Head of caudate nucleus (tissue), 42 donors: Measurements from ENCODE around the gene WASHC2A.
"Not testable (repeated sequence)": the region's sequence is repeated elsewhere in the genome, so short reads cannot be mapped to it uniquely, and the experiment has no call there.

Source experiments
- DNase-seq, 42 donors: peaks; one replicate each; pipeline versions ENCODE4 v3.0.0 to v3.0.0-alpha.2; 2020 to 2021; ENCODE audit warnings: mixed read lengths in 7 of 42
- intact Hi-C: fragments of 100-400 bp; cut with DNase I; formaldehyde crosslinking; loops from one replicate; pipeline ENCODE4 v1.15.0; 2022

Gene WASHC2A, protein sequence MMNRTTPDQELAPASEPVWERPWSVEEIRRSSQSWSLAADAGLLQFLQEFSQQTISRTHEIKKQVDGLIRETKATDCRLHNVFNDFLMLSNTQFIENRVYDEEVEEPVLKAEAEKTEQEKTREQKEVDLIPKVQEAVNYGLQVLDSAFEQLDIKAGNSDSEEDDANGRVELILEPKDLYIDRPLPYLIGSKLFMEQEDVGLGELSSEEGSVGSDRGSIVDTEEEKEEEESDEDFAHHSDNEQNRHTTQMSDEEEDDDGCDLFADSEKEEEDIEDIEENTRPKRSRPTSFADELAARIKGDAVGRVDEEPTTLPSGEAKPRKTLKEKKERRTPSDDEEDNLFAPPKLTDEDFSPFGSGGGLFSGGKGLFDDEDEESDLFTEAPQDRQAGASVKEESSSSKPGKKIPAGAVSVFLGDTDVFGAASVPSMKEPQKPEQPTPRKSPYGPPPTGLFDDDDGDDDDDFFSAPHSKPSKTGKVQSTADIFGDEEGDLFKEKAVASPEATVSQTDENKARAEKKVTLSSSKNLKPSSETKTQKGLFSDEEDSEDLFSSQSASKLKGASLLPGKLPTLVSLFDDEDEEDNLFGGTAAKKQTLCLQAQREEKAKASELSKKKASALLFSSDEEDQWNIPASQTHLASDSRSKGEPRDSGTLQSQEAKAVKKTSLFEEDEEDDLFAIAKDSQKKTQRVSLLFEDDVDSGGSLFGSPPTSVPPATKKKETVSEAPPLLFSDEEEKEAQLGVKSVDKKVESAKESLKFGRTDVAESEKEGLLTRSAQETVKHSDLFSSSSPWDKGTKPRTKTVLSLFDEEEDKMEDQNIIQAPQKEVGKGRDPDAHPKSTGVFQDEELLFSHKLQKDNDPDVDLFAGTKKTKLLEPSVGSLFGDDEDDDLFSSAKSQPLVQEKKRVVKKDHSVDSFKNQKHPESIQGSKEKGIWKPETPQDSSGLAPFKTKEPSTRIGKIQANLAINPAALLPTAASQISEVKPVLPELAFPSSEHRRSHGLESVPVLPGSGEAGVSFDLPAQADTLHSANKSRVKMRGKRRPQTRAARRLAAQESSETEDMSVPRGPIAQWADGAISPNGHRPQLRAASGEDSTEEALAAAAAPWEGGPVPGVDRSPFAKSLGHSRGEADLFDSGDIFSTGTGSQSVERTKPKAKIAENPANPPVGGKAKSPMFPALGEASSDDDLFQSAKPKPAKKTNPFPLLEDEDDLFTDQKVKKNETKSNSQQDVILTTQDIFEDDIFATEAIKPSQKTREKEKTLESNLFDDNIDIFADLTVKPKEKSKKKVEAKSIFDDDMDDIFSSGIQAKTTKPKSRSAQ (N-terminal part only)

DNA sequence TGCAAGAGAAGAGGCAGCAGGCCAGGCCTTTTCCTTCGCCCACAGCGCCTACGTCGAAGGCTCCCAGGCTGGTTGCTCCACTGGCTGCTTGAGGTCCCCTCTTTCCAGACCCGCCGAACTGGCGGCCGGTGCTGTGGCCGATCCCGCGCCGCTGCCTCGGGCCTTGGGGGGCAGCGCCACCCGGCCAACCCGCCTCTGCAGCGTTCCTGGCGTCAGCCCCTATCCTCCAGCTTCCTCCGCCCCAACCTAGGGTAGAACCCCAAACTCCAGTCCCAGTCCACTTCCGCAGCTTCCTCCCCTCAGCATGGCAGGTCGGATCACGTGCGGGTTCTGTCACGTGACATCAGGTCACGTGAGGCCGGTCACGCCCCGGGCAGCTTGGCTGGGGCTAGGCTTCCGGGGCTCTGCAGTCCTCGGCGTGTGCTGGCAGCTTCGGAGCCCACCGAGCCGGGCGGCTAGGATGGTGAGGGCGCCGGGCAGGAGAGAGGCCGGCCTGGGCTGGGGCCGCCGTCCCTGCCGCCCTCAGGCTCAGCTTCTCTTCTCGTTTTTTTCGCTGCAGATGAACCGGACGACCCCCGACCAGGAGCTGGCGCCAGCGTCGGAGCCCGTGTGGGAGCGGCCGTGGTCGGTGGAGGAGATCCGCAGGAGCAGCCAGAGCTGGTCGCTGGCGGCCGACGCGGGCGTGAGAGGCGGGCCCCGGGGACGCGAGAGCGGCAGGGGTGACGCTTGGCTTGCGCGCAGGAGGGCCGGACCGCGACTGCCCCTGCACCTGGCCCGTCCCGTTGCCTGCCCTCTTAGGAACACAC, at the start of gene WASHC2A:
Gene WASHC2A, plus strand, starts transcription at position 409 of the 806 bp plus-strand sequence. Its CDS starts 52 bp downstream, at position 461.
- DNase-seq: peak; percentile 7 to 96 (median 88)
- intact Hi-C loops: not testable (repeated sequence)

GRCh38 chr10:50019279-50019678, 48.5 kb upstream of the WASHC2A start:
- DNase-seq, intact Hi-C loops: not testable (repeated sequence)

DNA sequence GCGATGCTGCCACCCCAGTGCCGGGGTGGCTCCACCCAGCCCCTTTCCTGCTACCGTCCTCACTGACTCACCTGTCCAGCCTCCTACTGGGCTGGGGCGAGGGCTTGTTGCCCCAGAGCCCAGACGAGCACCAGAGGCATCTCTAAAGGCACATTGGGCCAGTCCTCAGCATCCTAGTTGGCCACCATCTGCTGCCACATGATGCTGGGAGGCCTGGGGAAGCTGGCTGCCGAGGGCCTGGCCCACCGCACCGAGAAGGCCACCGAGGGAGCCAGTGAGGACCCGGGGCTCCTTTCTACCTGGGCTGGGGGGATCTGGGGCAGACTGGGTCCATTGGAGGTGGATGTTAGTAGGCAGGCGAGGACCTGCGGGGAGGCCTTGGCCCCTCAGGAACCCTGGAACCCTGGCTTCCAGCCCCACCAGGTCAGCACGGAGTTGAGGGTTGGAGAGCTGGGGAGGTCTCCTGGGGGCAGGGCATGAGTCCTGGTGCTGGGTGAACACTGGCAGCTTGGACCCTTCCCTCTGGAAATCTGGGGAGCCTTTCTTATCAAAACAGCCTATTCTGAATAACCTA, 47.2 kb upstream of the WASHC2A start:
- DNase-seq, intact Hi-C loops: not testable (repeated sequence)

- intact Hi-C loops: no loop called here
These were observed 46.1 kb upstream of the WASHC2A start for GRCh38 chr10:50021646-50022045.

GRCh38 chr10:50024716-50025383, 42.9 kb upstream of the WASHC2A start:
- intact Hi-C loops: not testable (repeated sequence)
- peak in 1 of 42 donors; percentile 10 for DNase-seq

More at GRCh38 chr10:50021646-50022045, 46.1 kb upstream of the WASHC2A start:
- no peak for DNase-seq

GRCh38 chr10:50025627-50026026, 42.1 kb upstream of the WASHC2A start:
- intact Hi-C loops: no loop called here
- no peak for DNase-seq

- intact Hi-C loops: no loop called here
- DNase-seq: no peak
These were observed 40.6 kb upstream of the WASHC2A start for GRCh38 chr10:50027195-50027594.

DNA sequence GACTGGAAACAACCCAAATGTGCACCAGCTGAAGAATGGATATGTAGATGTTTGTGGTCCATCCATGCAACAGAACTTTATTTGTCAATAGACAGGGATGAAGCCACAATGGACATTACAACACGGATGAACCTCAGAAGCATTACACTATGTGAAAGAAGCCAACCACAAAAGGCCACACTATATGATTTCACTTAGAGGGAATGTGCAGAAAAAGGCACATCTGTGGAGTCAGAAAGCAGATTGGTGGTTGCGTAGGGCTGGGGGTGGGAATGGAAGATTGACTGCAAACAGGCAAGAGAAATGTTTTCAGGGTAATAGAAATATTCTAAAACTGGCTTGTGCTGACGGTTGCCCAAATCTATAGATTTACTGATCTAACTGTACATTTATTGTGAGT, 34.3 kb upstream of the WASHC2A start:
- intact Hi-C loops: no loop called here
- no peak for DNase-seq

DNA sequence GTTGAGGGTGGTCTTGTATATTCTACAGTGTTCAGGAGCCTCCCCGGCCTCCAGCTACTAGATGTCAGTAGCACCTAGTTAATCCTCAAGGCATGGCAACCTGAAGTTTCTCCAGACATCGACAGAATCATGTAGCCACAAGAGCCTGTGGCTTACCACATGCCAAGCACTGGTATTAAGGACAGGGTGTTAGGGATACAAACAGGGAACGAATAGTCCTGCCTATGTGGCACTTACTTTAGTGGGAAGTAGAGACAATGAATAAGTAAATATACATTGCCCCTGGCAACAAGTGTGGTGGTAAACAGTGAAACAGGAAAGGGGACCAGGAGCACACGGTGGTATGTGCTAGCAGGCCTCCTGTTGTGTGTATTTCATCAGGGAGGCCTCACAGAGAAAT, 32.4 kb upstream of the WASHC2A start:
- DNase-seq, intact Hi-C loops: not testable (repeated sequence)

GRCh38 chr10:50044941-50045664, 22.7 kb upstream of the WASHC2A start:
- intact Hi-C loops: no loop called here

GRCh38 chr10:50046457-50046856, 21.3 kb upstream of the WASHC2A start:
- intact Hi-C loops, DNase-seq: not testable (repeated sequence)

More at GRCh38 chr10:50044941-50045664, 22.7 kb upstream of the WASHC2A start:
- DNase-seq: no peak

DNA sequence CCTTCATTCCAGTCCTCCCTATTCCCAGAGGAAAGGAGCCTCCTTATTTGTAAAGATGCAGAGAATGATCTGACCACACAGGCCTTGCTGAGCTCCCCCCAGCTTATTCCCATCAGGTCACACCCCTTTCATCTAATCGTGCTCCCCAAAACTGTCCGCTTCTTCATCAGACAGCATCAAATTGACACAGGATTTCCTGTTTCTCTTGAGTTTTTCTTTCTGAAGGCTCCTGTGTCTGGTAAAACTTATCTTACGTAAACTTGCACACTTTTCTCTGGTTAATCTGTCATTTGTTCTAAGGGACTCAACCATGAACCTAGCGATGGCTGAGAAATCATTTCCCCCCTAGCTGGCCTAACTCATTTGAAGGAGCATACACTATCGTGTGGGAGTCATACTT, 20.2 kb upstream of the WASHC2A start:
- intact Hi-C loops: not testable (repeated sequence)

DNA sequence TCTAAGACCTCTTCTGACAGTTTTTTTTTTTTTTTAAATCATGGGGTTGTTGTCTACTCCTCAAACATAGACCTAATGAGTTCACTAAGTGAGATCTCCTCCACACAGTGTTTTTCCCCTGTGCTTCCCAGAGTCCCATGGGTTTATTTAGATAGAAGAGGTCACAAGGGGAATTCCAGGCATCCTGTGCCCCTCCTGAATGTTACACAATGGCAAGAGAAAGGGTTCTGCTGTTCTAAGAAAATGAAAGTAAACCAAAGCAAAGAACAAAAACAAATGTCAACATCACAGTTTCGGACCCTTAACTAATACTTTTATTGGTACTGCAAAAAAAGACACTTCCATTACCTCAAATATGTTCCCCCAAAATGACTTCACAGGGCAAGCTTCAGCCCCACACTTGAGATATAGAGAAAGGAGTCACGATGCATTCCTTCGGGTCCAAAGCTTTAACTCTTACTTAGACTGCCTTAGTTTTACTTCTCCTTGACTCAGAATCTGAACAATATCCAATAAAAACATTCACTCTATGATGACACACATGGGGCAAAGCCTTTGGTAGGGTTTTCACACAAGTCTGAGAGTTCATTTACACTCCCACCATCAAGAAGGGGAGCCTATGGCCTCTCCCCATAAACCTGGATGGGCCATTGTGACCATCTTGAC, 15.6 kb upstream of the WASHC2A start:
- DNase-seq, intact Hi-C loops: not testable (repeated sequence)

More for the DNA sequence above, 20.2 kb upstream of the WASHC2A start:
- DNase-seq: not testable (repeated sequence)

GRCh38 chr10:50052778-50053376, 14.9 kb upstream of the WASHC2A start:
- intact Hi-C loops, DNase-seq: not testable (repeated sequence)

- not testable (repeated sequence) for DNase-seq
These were observed 12.1 kb upstream of the WASHC2A start for GRCh38 chr10:50055494-50056292.

More at GRCh38 chr10:50055494-50056292, 12.1 kb upstream of the WASHC2A start:
- intact Hi-C loops: not testable (repeated sequence)
